HepG2 (cell line): ENCODE results near the gene TMEM167B. TPM values are rescaled to one million over a fixed set of nuclear protein-coding genes. Genes with fewer than 3 reads are reported as not detected.
A peak's percentile ranks its signal among the peaks of the same experiment; 100 is the strongest.

Experiments used
- ARNTL ChIP-seq: sonication (generic); formaldehyde crosslinking; IDR thresholded peaks from 2 replicates; pipeline ENCODE4 v1.4.0; 2020; ENCODE audit warnings: mild to moderate bottlenecking, missing genetic modification reagents
- MXI1 ChIP-seq: IDR thresholded peaks from 3 replicates; pipeline ENCODE4 v1.6.1; 2012; ENCODE audit warnings: low read depth, low read length, inconsistent platforms, borderline replicate concordance
- NFE2L2 ChIP-seq: fragments of 150-350 bp; IDR thresholded peaks from 2 replicates; pipeline ENCODE4 v1.6.1; 2014; ENCODE audit warnings: low read length
- NR2C2 ChIP-seq: sonication (generic); formaldehyde crosslinking; IDR thresholded peaks from 2 replicates; pipeline ENCODE4 v1.4.0; 2020; ENCODE audit warnings: missing genetic modification reagents, mild to moderate bottlenecking, moderate library complexity, borderline replicate concordance
- PBX2 ChIP-seq: IDR thresholded peaks from 2 replicates; pipeline ENCODE4 v1.6.1; 2016; ENCODE audit warnings: control low read depth
- TAF1 ChIP-seq: sonication (generic); formaldehyde crosslinking; IDR thresholded peaks from 2 replicates; pipeline ENCODE4 v1.4.0; 2020; ENCODE audit warnings: missing genetic modification reagents
- TCF7 ChIP-seq: sonication (generic); IDR thresholded peaks from 2 replicates; pipeline ENCODE4 v1.6.1; 2016; ENCODE audit warnings: antibody characterized with exemption, low read depth
- WIZ ChIP-seq: sonication (generic); formaldehyde crosslinking; IDR thresholded peaks from 2 replicates; pipeline ENCODE4 v1.5.1; 2020; ENCODE audit warnings: mild to moderate bottlenecking, missing genetic modification reagents
- ZBTB25 ChIP-seq: IDR thresholded peaks from 2 replicates; pipeline ENCODE4 v1.6.1; 2018; ENCODE audit warnings: missing genetic modification reagents
- ZBTB4 ChIP-seq: sonication (generic); formaldehyde crosslinking; IDR thresholded peaks from 2 replicates; pipeline ENCODE4 v1.4.0; 2020; ENCODE audit warnings: missing genetic modification reagents, mild to moderate bottlenecking, borderline replicate concordance
- ZMYM2 ChIP-seq: sonication (generic); formaldehyde crosslinking; IDR thresholded peaks from 2 replicates; pipeline ENCODE4 v1.8.0; 2022; ENCODE audit warnings: mild to moderate bottlenecking, missing genetic modification reagents
- ZNF138 ChIP-seq: sonication (generic); formaldehyde crosslinking; IDR thresholded peaks from 2 replicates; pipeline ENCODE4 v1.5.0; 2020; ENCODE audit warnings: mild to moderate bottlenecking, low read depth, missing genetic modification reagents
- ZNF224 ChIP-seq: sonication (generic); formaldehyde crosslinking; IDR thresholded peaks from 2 replicates; pipeline ENCODE4 v1.5.0; 2020; ENCODE audit warnings: mild to moderate bottlenecking, missing genetic modification reagents
- ZNF678 ChIP-seq: sonication (generic); formaldehyde crosslinking; IDR thresholded peaks from 2 replicates; pipeline ENCODE4 v1.4.0; 2020; ENCODE audit warnings: mild to moderate bottlenecking, missing genetic modification reagents
- ZNF687 ChIP-seq: sonication (generic); formaldehyde crosslinking; IDR thresholded peaks from 2 replicates; pipeline ENCODE4 v1.5.1; 2020; ENCODE audit warnings: mild to moderate bottlenecking, missing genetic modification reagents, moderate library complexity
- ZSCAN22 ChIP-seq: sonication (generic); formaldehyde crosslinking; IDR thresholded peaks from 2 replicates; pipeline ENCODE4 v1.4.0; 2020; ENCODE audit warnings: mild to moderate bottlenecking, missing genetic modification reagents
- ZSCAN5A ChIP-seq: sonication (generic); formaldehyde crosslinking; IDR thresholded peaks from 2 replicates; pipeline ENCODE4 v1.8.0; 2022; ENCODE audit warnings: mild to moderate bottlenecking, missing genetic modification reagents, borderline replicate concordance
- polyA plus RNA-seq, 8 experiments: library from polyadenylated mRNA; depleted of rRNA in 3 of 8; stranded (reverse) in 7 of 8; unstranded in 1 of 8; fragments of >200 nt; fragmentation: Illumina TruSeq in 4 of 8; extraction: Trizol in 4 of 8; gene quantifications; 2 replicates each; pipeline versions ENCODE4 v1.2.1 to v1.2.3, GENCODE V29; 2011 to 2016; ENCODE audit warnings: low read depth in 4 of 8, missing spikeins in 1 of 8, mixed read lengths in 1 of 8; ENCODE audit not compliant: insufficient read depth in 1 of 8
- total RNA-seq, 5 experiments: library from RNA; depleted of rRNA; stranded (reverse); fragments of >200 nt; fragmentation: Illumina TruSeq; extraction: Trizol; gene quantifications; 2 replicates each; pipeline ENCODE4 v1.2.3, GENCODE V29; 2016; ENCODE audit warnings: low read depth in 1 of 5

The TMEM167B gene
- total and polyA plus RNA-seq, 2 of the 13 experiments (the other 11 are each of a cell fraction or from before 2014, with no cell fraction given): 9.5 to 22.4 TPM

GRCh38 chr1:109099938-109100773 is 9.6 kb downstream of the TMEM167B start (continued):
- no peak for TF ChIP-seq PBX2 (CRISPR knock-in tag)
- peak; percentile 73; the same call in 1 of the 2 replicates for TF ChIP-seq ZSCAN22
- TF ChIP-seq ZNF138 (CRISPR knock-in tag): 0 out of 2 replicates have a peak, but pooled peaks have one; percentile 30
- TF ChIP-seq ARNTL (CRISPR knock-in tag): peak; percentile 91
- peak; percentile 97 for TF ChIP-seq TAF1 (CRISPR knock-in tag)
- TF ChIP-seq ZMYM2 (CRISPR knock-in tag): peak; percentile 92
- peak; percentile 81 for TF ChIP-seq ZBTB25
- peak; percentile 97; the same call in 1 of the 2 replicates for TF ChIP-seq ZSCAN5A (CRISPR knock-in tag)
- TF ChIP-seq ZNF224: peak; percentile 85; the same call in 1 of the 2 replicates
- peak; percentile 96; the same call in 1 of the 2 replicates for TF ChIP-seq ZNF678
- TF ChIP-seq NFE2L2: no peak
- peak; percentile 61; the same call in 1 of the 3 replicates for TF ChIP-seq MXI1
- peak; percentile 97 for TF ChIP-seq ZNF687 (CRISPR knock-in tag)
- TF ChIP-seq TCF7: no peak
- peak; percentile 95 for TF ChIP-seq WIZ (CRISPR knock-in tag)
- peak; percentile 74 for TF ChIP-seq NR2C2 (CRISPR knock-in tag)
- TF ChIP-seq ZBTB4 (CRISPR knock-in tag): no peak
